SIG-M5 (cell line): ENCODE data around the gene ABHD3.
"Not testable (repeated sequence)": the region's sequence is repeated elsewhere in the genome, so short reads cannot be mapped to it uniquely, and the experiment has no call there.

ENCODE experiments used
- DNase-seq: peaks from one replicate; lab custom pipeline; 2025; lab: John Stamatoyannopoulos, UW

ABHD3 gene, protein sequence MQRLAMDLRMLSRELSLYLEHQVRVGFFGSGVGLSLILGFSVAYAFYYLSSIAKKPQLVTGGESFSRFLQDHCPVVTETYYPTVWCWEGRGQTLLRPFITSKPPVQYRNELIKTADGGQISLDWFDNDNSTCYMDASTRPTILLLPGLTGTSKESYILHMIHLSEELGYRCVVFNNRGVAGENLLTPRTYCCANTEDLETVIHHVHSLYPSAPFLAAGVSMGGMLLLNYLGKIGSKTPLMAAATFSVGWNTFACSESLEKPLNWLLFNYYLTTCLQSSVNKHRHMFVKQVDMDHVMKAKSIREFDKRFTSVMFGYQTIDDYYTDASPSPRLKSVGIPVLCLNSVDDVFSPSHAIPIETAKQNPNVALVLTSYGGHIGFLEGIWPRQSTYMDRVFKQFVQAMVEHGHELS

DNA sequence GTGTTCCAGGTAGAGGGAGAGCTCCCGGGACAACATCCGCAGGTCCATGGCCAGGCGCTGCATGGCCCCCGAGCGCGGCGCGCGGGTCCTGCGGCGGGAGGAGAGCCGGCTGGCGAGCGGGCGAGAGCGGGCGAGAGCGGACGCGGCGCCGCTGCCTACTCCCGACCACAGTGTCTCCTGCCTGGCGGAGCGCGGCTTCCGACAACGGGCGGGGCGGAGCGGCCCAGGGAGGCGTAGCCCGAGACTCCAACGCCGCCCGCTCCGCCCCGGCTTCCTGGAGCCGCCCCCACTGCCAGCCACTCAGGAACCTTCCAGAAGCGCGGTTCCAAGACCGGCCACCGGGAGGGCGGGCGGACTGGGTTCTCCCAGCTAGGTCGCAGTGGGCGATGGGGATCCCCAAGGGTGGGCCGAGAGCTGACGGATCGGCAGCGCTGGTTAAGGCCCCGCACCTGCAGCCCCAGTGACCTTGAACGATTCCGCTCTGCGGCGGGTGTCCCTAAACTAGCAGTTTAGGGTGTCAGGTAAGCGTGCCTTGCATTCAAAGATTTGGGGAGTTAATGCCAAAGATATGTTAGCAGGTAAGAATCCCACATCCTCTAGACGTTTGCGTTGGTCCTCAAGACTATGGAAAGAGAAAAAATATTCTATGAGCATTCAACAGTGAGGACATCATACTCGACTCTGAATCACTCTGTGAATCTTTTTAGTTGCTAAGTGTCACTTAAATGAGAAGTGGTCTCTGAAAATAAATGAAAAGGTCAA lies at the start of gene ABHD3:
TSS of gene ABHD3 (minus strand) at position 172 of the 762 bp plus-strand sequence. CDS start at position 63, 109 bp downstream.
- DNase-seq, result peak; percentile 54

- no peak for DNase-seq
Measured at GRCh38 chr18:21747764-21748693, 43.5 kb upstream of the ABHD3 start.

DNA sequence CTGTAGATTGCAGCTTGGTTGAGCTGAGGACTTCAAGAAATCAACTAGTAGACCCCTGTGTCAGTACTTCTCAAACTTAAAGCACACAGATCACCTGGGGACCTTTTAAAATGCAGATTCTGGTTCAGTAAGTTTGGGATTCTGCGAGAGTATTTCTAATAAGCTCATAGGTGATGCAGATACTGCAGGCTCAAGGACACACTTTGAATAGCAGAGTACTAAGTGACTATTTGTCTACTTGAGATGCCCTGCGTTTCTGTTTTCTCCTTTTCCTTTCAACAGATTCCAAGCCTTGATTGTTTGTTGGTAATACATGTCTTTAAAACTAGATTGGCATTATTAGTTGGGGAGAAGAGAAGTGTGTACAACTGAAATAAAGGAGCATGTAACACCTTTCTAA lies 42.7 kb upstream of the ABHD3 start:
- no peak for DNase-seq

DNA sequence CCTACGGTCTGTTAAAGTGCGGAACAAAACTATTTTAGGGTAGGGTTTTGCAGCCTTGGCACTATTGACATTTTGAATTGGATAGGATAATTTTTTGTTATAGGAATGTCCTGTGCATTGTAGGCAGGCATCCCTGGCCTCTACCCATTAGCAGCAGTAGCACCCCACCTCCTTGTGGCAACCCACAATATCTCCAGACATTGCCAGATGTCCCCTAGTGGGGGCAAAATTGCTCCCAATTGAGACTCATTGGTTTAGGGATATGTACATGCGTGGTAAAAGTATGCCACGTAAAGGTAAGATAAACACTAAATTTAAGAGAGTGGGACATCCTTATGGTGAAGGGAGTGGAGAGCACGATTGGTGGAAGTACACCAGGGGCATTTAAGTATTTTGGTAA lies 40.7 kb upstream of the ABHD3 start:
- no peak for DNase-seq

DNA sequence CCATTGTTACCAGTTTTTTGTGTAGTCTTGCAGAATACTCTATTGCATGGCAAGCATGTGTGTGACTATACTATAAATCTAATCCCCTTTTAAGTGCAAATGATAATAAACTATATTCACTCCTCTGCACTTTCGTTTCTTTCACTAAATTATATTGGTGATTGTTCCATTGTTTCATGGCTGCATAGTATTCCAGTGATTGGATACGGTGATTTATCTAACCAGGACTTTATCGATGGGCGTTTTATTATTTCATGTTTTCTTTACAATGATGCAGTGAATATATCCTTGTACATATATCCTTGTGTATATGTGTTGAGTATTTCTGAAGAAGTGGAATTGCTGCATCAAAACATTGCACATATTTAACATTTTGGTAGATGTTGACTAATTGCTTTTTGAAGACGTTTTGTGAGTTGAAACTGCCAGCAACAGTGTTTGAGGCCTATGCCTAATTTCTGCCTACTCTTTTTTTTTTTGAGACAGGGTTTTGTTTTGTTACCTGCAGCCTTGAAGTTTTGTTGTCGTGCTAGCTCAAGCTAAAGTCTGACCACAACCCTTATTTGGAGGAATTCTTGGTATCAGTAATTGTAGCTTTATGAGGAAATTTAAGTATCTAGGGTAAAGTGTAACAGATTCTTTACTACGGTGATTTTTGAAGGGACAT lies 38.7 kb upstream of the ABHD3 start:
- DNase-seq, result no peak

GRCh38 chr18:21742315-21742687 lies 37.7 kb upstream of the ABHD3 start:
- DNase-seq, result no peak

DNA sequence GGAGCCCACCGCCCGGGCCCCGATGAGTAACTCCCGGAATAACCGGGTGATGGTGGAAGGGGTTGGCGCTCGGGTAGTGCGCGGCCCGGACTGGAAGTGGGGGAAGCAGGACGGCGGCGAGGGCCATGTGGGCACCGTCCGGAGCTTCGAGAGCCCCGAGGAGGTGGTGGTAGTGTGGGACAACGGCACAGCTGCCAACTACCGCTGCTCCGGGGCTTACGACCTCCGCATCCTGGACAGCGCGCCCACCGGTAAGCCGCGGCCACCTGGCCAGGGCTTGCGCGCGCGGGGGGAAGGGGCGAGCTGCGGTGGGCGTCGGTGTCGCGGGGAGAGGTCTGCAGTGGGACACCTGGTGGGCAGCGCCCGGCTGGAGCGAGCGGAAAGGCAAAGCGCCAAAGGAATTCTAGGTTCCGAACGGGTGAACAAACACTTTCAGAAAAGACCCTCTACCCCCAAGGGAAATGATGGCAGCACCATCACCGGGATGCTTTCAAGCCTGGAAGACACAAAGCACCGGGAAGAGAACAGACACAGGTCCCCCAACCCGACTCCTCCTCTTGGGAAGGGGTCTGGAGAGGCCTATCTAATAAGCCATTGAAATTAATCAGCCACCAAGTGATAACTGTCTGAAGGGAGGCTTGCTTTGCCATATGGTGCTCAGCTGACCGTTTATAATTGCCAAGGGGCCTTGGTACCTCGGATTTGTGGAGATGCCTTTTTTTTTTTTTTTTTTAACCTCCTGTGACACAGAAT lies 37.2 kb upstream of the ABHD3 start:
- no peak for DNase-seq

- no peak for DNase-seq
Measured at GRCh38 chr18:21741312-21741561, 36.7 kb upstream of the ABHD3 start.

DNA sequence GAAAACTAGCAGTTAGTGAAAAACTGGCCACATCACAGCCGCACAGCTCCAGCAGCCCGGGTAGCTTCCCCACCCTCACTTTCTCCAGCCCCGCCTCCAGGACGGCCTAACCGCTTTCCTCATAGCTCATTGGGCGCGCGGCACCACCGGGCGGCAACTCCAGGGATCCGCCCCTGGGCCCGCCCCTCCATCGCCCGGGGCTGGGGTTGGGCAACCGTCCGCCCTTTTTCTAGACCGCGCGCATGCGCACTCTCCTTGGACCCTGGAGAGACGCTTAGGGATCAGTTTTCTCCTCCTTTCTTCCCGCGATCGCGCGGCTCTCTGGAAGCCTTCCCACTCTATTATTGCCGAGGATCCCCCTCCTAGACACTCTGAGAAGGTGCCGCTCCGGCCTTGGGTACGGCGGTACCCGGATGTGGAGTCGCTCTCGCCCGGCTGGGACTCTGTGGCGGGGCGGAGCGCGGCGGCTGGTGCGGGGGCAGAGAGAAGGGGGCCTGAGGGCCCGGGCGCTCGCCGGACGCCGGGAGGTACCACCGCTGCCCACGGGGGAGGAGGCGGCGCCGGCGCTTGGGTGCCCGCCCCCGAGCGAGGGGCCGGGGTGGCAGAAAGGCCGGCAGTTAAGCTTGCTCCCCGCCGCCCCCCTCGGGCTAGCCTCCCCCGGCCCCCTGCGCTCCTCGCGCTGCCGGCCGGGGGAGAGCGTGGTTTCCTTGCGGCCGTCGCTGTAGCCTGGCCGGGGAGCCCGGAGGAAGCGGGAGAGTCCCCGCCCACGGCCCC lies 36.2 kb upstream of the ABHD3 start, which contains the start of gene MIB1:
TSS of gene MIB1 (plus strand) at position 255 of the 774 bp plus-strand sequence. CDS start 792 bp downstream, outside the sequence.
- DNase-seq, result peak; percentile 66

GRCh38 chr18:21739604-21740537 lies 35.3 kb upstream of the ABHD3 start:
- DNase-seq, result no peak

- DNase-seq, result not testable (repeated sequence)
Measured at GRCh38 chr18:21736926-21737325, 32.4 kb upstream of the ABHD3 start.

GRCh38 chr18:21735452-21736015 lies 31.0 kb upstream of the ABHD3 start:
- no peak for DNase-seq

- no peak for DNase-seq
Measured at GRCh38 chr18:21733011-21733410, 28.4 kb upstream of the ABHD3 start.

GRCh38 chr18:21727702-21728101 lies 23.1 kb upstream of the ABHD3 start:
- no peak for DNase-seq

DNA sequence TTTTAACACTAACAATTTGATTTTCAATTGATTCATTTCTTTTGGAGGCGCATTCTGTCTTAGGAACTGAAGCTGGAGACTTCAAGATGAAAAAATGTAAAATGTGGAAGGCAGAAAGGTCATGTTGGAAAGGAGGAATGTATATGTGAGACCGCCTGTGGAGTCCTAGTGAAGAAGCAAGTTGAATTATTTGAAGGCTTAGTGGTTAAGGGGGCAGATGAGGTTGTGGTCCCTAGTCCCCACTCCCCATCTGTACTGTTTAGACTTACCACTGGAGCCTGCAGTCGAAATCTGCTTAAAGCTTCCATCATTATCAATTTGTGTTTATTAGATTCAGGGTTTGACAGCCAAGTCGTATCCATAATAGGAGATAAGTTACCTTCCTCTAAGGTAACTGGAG lies 20.6 kb upstream of the ABHD3 start:
- DNase-seq, result no peak

- DNase-seq, result no peak
Measured at GRCh38 chr18:21722687-21723086, 18.1 kb upstream of the ABHD3 start.

- no peak for DNase-seq
Measured at GRCh38 chr18:21714474-21714873, 9.9 kb upstream of the ABHD3 start.

- DNase-seq, result not testable (repeated sequence)
Measured at GRCh38 chr18:21707130-21707529, 2.6 kb upstream of the ABHD3 start.

DNA sequence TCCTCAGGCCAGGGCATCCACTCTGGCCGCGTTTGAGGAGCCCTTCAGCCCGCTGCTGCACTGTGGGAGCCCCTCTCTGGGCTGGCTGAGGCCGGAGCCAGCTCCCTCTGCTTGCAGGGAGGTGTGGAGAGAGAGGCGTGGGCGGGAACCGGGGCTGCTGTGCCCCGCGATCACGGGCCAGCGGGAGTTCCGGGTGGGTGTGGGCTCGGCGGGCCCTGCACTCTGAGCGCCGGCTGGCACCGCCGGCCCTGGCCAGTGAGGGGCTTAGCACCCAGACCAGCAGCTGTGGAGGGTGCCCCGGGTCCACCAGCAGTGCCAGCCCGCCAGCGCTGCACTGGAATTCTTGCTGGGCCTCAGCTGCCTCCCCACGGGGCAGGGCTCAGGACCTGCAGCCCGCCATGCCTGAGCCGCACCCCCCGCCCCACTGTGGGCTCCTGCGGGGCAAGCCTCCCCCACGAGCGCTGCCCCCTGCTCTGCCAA lies 1.9 kb upstream of the ABHD3 start:
- DNase-seq, result no peak
